Measurements from ENCODE around the gene IGFBP5.

- TF ChIP-seq CTCF (IDR thresholded peaks at IDR 0.05): no peak
- TF ChIP-seq POLR2A (IDR thresholded peaks at IDR 0.05): no peak
Measured at GRCh38 chr2:216711348-216711747, 16.0 kb upstream of the IGFBP5 start.
